Measurements from ENCODE around the gene SYNGR3.

DNA sequence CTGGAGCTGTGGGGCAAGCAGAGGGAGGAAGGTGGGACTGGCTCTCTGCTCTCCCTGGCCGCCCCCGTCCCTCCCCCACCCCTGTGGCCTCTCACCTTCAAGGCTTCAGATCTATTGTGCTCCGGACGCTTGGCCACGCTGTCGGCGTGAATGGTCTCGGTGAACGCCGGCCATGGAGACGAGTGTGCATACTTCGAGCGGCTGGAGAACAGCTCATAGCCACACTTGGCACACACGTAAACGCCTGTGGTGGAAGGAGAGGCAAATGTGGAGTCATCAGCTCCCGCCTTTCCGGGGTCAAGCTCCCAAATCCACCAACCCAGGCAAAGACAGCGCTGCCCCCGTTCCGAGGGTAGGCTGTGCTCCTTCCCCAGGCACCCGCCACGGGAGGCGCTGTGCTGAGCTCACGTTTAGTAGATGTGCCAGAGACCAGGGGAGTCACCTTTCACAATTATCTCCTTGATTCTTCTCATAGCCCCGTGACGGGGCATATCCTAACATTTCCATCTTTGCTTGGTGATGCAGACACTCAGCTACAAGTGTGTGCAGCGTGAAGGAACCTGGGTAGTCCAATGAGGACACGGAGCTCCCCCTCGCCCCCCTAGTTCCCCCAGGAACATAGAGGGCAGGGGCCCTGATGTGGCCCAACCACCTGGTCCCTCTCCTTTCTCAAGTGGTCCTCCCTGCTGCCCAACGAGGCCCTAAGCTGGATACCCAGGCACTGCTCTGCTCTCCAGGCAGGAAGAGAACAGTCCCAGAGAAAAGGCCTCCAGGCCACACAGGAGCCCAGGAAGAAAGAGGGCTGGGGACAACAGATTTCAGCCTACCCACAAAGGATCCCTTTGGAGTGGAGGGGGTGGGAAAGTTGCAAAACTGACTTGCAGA is 48.4 kb upstream of the SYNGR3 start:
- no peak for TF ChIP-seq POLR2A (IDR thresholded peaks at IDR 0.05)
- TF ChIP-seq, protein P1, sequence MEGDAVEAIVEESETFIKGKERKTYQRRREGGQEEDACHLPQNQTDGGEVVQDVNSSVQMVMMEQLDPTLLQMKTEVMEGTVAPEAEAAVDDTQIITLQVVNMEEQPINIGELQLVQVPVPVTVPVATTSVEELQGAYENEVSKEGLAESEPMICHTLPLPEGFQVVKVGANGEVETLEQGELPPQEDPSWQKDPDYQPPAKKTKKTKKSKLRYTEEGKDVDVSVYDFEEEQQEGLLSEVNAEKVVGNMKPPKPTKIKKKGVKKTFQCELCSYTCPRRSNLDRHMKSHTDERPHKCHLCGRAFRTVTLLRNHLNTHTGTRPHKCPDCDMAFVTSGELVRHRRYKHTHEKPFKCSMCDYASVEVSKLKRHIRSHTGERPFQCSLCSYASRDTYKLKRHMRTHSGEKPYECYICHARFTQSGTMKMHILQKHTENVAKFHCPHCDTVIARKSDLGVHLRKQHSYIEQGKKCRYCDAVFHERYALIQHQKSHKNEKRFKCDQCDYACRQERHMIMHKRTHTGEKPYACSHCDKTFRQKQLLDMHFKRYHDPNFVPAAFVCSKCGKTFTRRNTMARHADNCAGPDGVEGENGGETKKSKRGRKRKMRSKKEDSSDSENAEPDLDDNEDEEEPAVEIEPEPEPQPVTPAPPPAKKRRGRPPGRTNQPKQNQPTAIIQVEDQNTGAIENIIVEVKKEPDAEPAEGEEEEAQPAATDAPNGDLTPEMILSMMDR (IDR thresholded peaks at IDR 0.05) = no peak
- TF ChIP-seq EP300 (IDR thresholded peaks at IDR 0.05) = no peak
